ENCODE measurements around the gene TMSB10. TPM values are rescaled to one million over a fixed set of nuclear protein-coding genes. Genes with fewer than 3 reads are reported as not detected.

The TMSB10 gene
- total and polyA plus RNA-seq, 2 experiments from 2014 or later = 834 to 2,942 TPM

DNA sequence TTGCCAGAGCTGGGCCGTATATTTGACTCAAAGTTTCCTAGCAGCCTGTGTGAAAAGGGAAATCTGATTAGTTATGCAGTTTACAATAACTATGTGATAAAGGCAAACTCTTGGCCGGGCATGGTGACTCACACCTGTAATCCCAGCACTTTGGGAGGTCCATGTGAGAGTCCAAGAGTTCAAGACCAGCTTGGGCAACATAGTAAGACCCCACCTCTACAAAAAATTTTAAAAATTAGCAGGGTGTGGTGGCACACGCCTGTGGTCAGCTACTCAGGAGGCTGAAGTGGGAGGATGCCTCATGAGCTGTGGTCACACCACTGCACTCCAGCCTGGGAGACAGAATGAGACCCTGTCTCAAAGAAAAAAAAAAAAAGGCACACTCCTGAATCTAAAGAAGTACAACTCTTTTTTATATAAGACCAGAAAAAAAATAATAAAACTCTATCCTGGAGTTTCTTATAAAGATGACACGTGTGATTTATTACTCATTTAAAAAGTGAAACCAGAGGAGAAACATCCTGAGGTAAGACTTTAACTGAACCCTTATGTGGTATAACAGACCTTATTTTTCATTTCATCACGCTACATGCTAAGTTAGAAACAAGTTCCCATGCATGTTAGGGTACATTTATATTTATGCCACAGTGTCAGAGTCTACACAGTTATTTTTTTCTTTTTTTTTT is 32.9 kb downstream of the TMSB10 start:
- H3K27me3 Mint-ChIP-seq (ENCODE audit: insufficient read depth, low read depth, poor library complexity) = peaks cover 15% of the 10 kb centered on the region
- Histone ChIP-seq H3K79me2 (replicated peaks; ENCODE audit: insufficient read depth) (no peaks in the 10 kb centered on the region), H3K9me2 (ENCODE audit: insufficient read depth) (no peaks in the 10 kb centered on the region), H2AFZ (no peak overlapping the region), H3K27me3 (ENCODE audit: insufficient read depth) (no peaks in the 10 kb centered on the region), H3F3A (replicated peaks; ENCODE audit: low read depth) (no peaks in the 10 kb centered on the region), H3K4me1 (ENCODE audit: insufficient read depth) (peaks cover 19% of the 10 kb centered on the region), H3K4me3 (no peak overlapping the region), H3K36me3 (ENCODE audit: insufficient read depth) (no peaks in the 10 kb centered on the region), H4K20me1 (replicated peaks; ENCODE audit: insufficient read depth) (no peaks in the 10 kb centered on the region; the same call in 1 of the 2 replicates), H3K4me2 (no peak overlapping the region), H3K27ac (ENCODE audit: low read depth) (no peak overlapping the region)
- no peak for ATAC-seq
- H3K27ac Mint-ChIP-seq = no peak overlapping the region
- H3K4me3 Mint-ChIP-seq = no peak overlapping the region
- TF ChIP-seq POLR2AphosphoS5 (IDR thresholded peaks at IDR 0.05; ENCODE audit: low read depth) = no peak
- TF ChIP-seq EZH2phosphoT487 (IDR thresholded peaks at IDR 0.05; ENCODE audit: unreplicated experiment) = no peak
- TF ChIP-seq JUNB (IDR thresholded peaks at IDR 0.05; ENCODE audit: unreplicated experiment) = no peak
- TF ChIP-seq EZH2 (IDR thresholded peaks at IDR 0.05; ENCODE audit: low read depth, unreplicated experiment) = no peak
- TF ChIP-seq, protein P1, sequence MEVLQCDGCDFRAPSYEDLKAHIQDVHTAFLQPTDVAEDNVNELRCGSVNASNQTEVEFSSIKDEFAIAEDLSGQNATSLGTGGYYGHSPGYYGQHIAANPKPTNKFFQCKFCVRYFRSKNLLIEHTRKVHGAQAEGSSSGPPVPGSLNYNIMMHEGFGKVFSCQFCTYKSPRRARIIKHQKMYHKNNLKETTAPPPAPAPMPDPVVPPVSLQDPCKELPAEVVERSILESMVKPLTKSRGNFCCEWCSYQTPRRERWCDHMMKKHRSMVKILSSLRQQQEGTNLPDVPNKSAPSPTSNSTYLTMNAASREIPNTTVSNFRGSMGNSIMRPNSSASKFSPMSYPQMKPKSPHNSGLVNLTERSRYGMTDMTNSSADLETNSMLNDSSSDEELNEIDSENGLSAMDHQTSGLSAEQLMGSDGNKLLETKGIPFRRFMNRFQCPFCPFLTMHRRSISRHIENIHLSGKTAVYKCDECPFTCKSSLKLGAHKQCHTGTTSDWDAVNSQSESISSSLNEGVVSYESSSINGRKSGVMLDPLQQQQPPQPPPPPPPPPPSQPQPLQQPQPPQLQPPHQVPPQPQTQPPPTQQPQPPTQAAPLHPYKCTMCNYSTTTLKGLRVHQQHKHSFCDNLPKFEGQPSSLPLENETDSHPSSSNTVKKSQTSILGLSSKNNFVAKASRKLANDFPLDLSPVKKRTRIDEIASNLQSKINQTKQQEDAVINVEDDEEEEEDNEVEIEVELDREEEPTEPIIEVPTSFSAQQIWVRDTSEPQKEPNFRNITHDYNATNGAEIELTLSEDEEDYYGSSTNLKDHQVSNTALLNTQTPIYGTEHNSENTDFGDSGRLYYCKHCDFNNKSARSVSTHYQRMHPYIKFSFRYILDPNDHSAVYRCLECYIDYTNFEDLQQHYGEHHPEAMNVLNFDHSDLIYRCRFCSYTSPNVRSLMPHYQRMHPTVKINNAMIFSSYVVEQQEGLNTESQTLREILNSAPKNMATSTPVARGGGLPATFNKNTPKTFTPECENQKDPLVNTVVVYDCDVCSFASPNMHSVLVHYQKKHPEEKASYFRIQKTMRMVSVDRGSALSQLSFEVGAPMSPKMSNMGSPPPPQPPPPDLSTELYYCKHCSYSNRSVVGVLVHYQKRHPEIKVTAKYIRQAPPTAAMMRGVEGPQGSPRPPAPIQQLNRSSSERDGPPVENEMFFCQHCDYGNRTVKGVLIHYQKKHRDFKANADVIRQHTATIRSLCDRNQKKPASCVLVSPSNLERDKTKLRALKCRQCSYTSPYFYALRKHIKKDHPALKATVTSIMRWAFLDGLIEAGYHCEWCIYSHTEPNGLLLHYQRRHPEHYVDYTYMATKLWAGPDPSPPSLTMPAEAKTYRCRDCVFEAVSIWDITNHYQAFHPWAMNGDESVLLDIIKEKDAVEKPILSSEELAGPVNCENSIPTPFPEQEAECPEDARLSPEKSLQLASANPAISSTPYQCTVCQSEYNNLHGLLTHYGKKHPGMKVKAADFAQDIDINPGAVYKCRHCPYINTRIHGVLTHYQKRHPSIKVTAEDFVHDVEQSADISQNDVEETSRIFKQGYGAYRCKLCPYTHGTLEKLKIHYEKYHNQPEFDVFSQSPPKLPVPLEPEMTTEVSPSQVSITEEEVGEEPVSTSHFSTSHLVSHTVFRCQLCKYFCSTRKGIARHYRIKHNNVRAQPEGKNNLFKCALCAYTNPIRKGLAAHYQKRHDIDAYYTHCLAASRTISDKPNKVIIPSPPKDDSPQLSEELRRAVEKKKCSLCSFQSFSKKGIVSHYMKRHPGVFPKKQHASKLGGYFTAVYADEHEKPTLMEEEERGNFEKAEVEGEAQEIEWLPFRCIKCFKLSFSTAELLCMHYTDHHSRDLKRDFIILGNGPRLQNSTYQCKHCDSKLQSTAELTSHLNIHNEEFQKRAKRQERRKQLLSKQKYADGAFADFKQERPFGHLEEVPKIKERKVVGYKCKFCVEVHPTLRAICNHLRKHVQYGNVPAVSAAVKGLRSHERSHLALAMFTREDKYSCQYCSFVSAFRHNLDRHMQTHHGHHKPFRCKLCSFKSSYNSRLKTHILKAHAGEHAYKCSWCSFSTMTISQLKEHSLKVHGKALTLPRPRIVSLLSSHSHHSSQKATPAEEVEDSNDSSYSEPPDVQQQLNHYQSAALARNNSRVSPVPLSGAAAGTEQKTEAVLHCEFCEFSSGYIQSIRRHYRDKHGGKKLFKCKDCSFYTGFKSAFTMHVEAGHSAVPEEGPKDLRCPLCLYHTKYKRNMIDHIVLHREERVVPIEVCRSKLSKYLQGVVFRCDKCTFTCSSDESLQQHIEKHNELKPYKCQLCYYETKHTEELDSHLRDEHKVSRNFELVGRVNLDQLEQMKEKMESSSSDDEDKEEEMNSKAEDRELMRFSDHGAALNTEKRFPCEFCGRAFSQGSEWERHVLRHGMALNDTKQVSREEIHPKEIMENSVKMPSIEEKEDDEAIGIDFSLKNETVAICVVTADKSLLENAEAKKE (CRISPR knock-in tag; IDR thresholded peaks at IDR 0.05) = no peak
- no peak for TF ChIP-seq ZNF114 (CRISPR knock-in tag; IDR thresholded peaks at IDR 0.05)
- TF ChIP-seq, protein P2, sequence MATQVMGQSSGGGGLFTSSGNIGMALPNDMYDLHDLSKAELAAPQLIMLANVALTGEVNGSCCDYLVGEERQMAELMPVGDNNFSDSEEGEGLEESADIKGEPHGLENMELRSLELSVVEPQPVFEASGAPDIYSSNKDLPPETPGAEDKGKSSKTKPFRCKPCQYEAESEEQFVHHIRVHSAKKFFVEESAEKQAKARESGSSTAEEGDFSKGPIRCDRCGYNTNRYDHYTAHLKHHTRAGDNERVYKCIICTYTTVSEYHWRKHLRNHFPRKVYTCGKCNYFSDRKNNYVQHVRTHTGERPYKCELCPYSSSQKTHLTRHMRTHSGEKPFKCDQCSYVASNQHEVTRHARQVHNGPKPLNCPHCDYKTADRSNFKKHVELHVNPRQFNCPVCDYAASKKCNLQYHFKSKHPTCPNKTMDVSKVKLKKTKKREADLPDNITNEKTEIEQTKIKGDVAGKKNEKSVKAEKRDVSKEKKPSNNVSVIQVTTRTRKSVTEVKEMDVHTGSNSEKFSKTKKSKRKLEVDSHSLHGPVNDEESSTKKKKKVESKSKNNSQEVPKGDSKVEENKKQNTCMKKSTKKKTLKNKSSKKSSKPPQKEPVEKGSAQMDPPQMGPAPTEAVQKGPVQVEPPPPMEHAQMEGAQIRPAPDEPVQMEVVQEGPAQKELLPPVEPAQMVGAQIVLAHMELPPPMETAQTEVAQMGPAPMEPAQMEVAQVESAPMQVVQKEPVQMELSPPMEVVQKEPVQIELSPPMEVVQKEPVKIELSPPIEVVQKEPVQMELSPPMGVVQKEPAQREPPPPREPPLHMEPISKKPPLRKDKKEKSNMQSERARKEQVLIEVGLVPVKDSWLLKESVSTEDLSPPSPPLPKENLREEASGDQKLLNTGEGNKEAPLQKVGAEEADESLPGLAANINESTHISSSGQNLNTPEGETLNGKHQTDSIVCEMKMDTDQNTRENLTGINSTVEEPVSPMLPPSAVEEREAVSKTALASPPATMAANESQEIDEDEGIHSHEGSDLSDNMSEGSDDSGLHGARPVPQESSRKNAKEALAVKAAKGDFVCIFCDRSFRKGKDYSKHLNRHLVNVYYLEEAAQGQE (IDR thresholded peaks at IDR 0.05; ENCODE audit: unreplicated experiment) = no peak
- TF ChIP-seq STAT1 (IDR thresholded peaks at IDR 0.05; ENCODE audit: unreplicated experiment) = no peak
- no peak for TF ChIP-seq CREB1 (CRISPR knock-in tag; IDR thresholded peaks at IDR 0.05; ENCODE audit: low read depth)
- no peak for TF ChIP-seq NANOG (IDR thresholded peaks at IDR 0.05; ENCODE audit: borderline replicate concordance)
- TF ChIP-seq, protein P3, sequence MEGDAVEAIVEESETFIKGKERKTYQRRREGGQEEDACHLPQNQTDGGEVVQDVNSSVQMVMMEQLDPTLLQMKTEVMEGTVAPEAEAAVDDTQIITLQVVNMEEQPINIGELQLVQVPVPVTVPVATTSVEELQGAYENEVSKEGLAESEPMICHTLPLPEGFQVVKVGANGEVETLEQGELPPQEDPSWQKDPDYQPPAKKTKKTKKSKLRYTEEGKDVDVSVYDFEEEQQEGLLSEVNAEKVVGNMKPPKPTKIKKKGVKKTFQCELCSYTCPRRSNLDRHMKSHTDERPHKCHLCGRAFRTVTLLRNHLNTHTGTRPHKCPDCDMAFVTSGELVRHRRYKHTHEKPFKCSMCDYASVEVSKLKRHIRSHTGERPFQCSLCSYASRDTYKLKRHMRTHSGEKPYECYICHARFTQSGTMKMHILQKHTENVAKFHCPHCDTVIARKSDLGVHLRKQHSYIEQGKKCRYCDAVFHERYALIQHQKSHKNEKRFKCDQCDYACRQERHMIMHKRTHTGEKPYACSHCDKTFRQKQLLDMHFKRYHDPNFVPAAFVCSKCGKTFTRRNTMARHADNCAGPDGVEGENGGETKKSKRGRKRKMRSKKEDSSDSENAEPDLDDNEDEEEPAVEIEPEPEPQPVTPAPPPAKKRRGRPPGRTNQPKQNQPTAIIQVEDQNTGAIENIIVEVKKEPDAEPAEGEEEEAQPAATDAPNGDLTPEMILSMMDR (conservative IDR thresholded peaks at IDR 0.05; ENCODE audit: low read depth in 2 of 2) = no peak
- TF ChIP-seq, protein P4, sequence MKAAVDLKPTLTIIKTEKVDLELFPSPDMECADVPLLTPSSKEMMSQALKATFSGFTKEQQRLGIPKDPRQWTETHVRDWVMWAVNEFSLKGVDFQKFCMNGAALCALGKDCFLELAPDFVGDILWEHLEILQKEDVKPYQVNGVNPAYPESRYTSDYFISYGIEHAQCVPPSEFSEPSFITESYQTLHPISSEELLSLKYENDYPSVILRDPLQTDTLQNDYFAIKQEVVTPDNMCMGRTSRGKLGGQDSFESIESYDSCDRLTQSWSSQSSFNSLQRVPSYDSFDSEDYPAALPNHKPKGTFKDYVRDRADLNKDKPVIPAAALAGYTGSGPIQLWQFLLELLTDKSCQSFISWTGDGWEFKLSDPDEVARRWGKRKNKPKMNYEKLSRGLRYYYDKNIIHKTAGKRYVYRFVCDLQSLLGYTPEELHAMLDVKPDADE (IDR thresholded peaks at IDR 0.05) = no peak
- TF ChIP-seq ZNF331 (CRISPR knock-in tag; IDR thresholded peaks at IDR 0.05; ENCODE audit: low read depth) = no peak
- no peak for DNase-seq (ENCODE audit: low spot score)
- H3K36me3 Mint-ChIP-seq (ENCODE audit: low read depth) = no peaks in the 10 kb centered on the region
- peaks cover 24% of the 10 kb centered on the region for H3K4me1 Mint-ChIP-seq
- no peaks in the 10 kb centered on the region for H3K9me3 Mint-ChIP-seq

Measured in GM23338 (cell line).